ENCODE measurements around the gene PARVB. TPM values are rescaled to one million over a fixed set of nuclear protein-coding genes. Genes with fewer than 3 reads are reported as not detected.

The PARVB gene
- total RNA-seq, 1 donor from 2014 or later, result 12.7 TPM

GRCh38 chr22:44071781-44072326 is 47.8 kb downstream of the PARVB start:
- TF ChIP-seq EZH2phosphoT487 (IDR thresholded peaks at IDR 0.05) (no peak), CTCF (IDR thresholded peaks at IDR 0.05) (no peak), EZH2 (IDR thresholded peaks at IDR 0.05) (no peak)
- H3K79me2 ChIP-seq (ENCODE audit: low read depth), result no peaks in the 10 kb centered on the region
- Mint-ChIP-seq H3K27me3 (ENCODE audit: insufficient read depth, low read depth) (peaks cover 11% of the 10 kb centered on the region), H3K4me1 (peaks cover 38% of the 10 kb centered on the region), H3K27ac (no peak overlapping the region), H3K36me3 (no peaks in the 10 kb centered on the region), H3K9me3 (no peaks in the 10 kb centered on the region), H3K4me3 (no peak overlapping the region)
- no peaks in the 10 kb centered on the region for H3F3A ChIP-seq (ENCODE audit: low read depth)
- no peaks in the 10 kb centered on the region for H3K36me3 ChIP-seq
- H3K4me2 ChIP-seq, result no peak overlapping the region
- no peaks in the 10 kb centered on the region for H3K27me3 ChIP-seq
- no peak overlapping the region for H3K4me3 ChIP-seq
- no peaks in the 10 kb centered on the region for H3K9me3 ChIP-seq (ENCODE audit: low read depth)
- no peaks in the 10 kb centered on the region for H3K4me1 ChIP-seq
- no peak for DNase-seq (ENCODE audit: low spot score)
- H3K27ac ChIP-seq, result no peak overlapping the region
- no peak overlapping the region for H3K9ac ChIP-seq
- no peaks in the 10 kb centered on the region for H4K20me1 ChIP-seq (ENCODE audit: low read depth)
- no peak overlapping the region for H2AFZ ChIP-seq (replicated peaks)

GRCh38 chr22:44074337-44074984 is 50.4 kb downstream of the PARVB start:
- no peak for TF ChIP-seq EZH2phosphoT487 (IDR thresholded peaks at IDR 0.05)
- TF ChIP-seq CTCF (IDR thresholded peaks at IDR 0.05), result no peak
- no peak for TF ChIP-seq EZH2 (IDR thresholded peaks at IDR 0.05)
- Mint-ChIP-seq H3K36me3 (no peaks in the 10 kb centered on the region), H3K4me1 (peaks cover 32% of the 10 kb centered on the region), H3K27me3 (ENCODE audit: insufficient read depth, low read depth) (peaks cover 12% of the 10 kb centered on the region), H3K27ac (peak overlapping the region; percentile 46), H3K9me3 (no peaks in the 10 kb centered on the region), H3K4me3 (peak overlapping the region; percentile 38)
- Histone ChIP-seq H2AFZ (replicated peaks) (no peak overlapping the region), H3K27me3 (no peaks in the 10 kb centered on the region), H4K20me1 (ENCODE audit: low read depth) (no peaks in the 10 kb centered on the region), H3K9ac (no peak overlapping the region), H3K4me1 (no peaks in the 10 kb centered on the region), H3K9me3 (ENCODE audit: low read depth) (no peaks in the 10 kb centered on the region), H3K79me2 (ENCODE audit: low read depth) (no peaks in the 10 kb centered on the region), H3K4me2 (no peak overlapping the region), H3K36me3 (no peaks in the 10 kb centered on the region), H3F3A (ENCODE audit: low read depth) (no peaks in the 10 kb centered on the region), H3K27ac (no peak overlapping the region), H3K4me3 (no peak overlapping the region)
- DNase-seq (ENCODE audit: low spot score), result peak; percentile 30

GRCh38 chr22:44075022-44075421 is 50.9 kb downstream of the PARVB start:
- Mint-ChIP-seq H3K36me3 (no peaks in the 10 kb centered on the region), H3K27ac (no peak overlapping the region), H3K9me3 (no peaks in the 10 kb centered on the region), H3K27me3 (ENCODE audit: insufficient read depth, low read depth) (peaks cover 11% of the 10 kb centered on the region), H3K4me1 (peaks cover 34% of the 10 kb centered on the region), H3K4me3 (peak overlapping the region; percentile 18)
- H3K27me3 ChIP-seq, result no peaks in the 10 kb centered on the region
- no peaks in the 10 kb centered on the region for H3K36me3 ChIP-seq
- H2AFZ ChIP-seq (replicated peaks), result no peak overlapping the region
- H4K20me1 ChIP-seq (ENCODE audit: low read depth), result no peaks in the 10 kb centered on the region
- no peaks in the 10 kb centered on the region for H3K9me3 ChIP-seq (ENCODE audit: low read depth)
- H3K27ac ChIP-seq, result no peak overlapping the region
- no peak overlapping the region for H3K9ac ChIP-seq
- TF ChIP-seq CTCF (IDR thresholded peaks at IDR 0.05) (no peak), EZH2 (IDR thresholded peaks at IDR 0.05) (no peak), EZH2phosphoT487 (IDR thresholded peaks at IDR 0.05) (no peak)
- DNase-seq (ENCODE audit: low spot score), result no peak
- no peak overlapping the region for H3K4me2 ChIP-seq
- no peak overlapping the region for H3K4me3 ChIP-seq
- no peaks in the 10 kb centered on the region for H3F3A ChIP-seq (ENCODE audit: low read depth)
- H3K79me2 ChIP-seq (ENCODE audit: low read depth), result no peaks in the 10 kb centered on the region
- H3K4me1 ChIP-seq, result peaks cover 2% of the 10 kb centered on the region

All from neural progenitor cell (in vitro differentiated cells).